GM10248 (cell line): ENCODE data around the gene GARIN5A.

Experiments
- CTCF ChIA-PET: fragments of 300-600 bp; sonication (Branson Sonifier 250); formaldehyde crosslinking; extraction: SDS; loops from one replicate; lab custom pipeline; 2021; ENCODE audit warnings: antibody characterized with exemption; lab: Yijun Ruan, JAX
- POLR2A ChIA-PET: fragments of 350-650 bp; sonication (Branson Sonifier 250); formaldehyde crosslinking; extraction: SDS; loops from one replicate; lab custom pipeline; 2020; ENCODE audit warnings: antibody characterized with exemption; lab: Yijun Ruan, JAX
- DNase-seq: peaks from one replicate; pipeline ENCODE4 v3.0.0; 2012; ENCODE audit errors: extremely low spot score
- TF ChIP-seq, protein P1 (sequence below): IDR thresholded peaks from 2 replicates; pipeline ENCODE4 v1.5.1; 2012; ENCODE audit warnings: mild to moderate bottlenecking, low read depth; ENCODE audit errors: extremely low read depth, missing control alignments, control extremely low read depth

The GARIN5A gene

DNA sequence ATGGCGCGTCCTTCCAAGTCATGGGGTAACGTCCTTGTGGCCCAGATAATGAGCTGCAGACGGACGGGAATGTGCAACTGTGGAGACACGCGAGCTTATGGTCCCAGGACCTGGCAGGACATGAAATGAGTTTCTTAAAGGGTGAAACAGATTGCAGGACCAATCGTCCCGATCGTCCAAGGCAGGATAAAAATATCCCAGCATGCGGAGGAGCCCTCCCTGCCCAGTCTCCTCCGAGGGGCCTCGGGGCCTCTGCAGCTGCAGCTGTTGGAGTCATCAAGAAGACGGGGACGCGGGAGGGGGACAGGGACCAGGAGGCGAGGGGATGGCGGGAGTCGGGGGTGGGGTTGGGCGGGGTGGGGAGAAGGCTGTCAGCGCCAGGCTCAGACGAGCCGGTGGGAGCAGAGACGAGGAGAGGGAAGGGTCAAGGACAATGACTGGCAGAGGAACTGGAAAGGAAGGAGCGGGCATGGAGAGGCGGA lies 14.4 kb upstream of the GARIN5A start:
- TF ChIP-seq, protein P1, sequence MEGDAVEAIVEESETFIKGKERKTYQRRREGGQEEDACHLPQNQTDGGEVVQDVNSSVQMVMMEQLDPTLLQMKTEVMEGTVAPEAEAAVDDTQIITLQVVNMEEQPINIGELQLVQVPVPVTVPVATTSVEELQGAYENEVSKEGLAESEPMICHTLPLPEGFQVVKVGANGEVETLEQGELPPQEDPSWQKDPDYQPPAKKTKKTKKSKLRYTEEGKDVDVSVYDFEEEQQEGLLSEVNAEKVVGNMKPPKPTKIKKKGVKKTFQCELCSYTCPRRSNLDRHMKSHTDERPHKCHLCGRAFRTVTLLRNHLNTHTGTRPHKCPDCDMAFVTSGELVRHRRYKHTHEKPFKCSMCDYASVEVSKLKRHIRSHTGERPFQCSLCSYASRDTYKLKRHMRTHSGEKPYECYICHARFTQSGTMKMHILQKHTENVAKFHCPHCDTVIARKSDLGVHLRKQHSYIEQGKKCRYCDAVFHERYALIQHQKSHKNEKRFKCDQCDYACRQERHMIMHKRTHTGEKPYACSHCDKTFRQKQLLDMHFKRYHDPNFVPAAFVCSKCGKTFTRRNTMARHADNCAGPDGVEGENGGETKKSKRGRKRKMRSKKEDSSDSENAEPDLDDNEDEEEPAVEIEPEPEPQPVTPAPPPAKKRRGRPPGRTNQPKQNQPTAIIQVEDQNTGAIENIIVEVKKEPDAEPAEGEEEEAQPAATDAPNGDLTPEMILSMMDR = no peak
- ChIA-PET CTCF (interaction anchor here (1.0 kb wide), 1 partner anchor 31 kb away, joined by 3 read pairs; no protein-coding TSS in a partner anchor), POLR2A (no interaction called here)
- no peak for DNase-seq

DNA sequence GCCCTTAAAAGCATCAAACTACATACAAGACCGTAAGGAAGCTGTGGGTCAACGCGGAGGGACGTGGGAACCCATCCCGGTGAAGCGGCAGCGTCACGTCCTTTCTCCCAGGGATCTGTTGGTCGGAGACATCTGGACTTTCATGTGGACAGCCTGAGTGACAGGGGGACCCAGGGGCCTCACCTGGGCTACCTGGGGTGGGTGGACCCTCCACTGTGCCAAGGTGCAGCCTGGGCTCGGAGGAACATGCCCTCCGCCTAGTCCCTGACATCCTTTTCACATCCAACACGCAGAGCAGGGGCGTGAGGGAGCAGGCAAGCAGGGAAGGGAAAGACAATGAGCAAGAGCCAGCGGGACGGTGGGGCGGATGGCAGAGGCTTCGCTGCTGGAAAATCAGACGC lies 13.8 kb upstream of the GARIN5A start:
- ChIA-PET POLR2A (no interaction called here), CTCF (no interaction called here)
- TF ChIP-seq, protein P1 = no peak
- DNase-seq = no peak

DNA sequence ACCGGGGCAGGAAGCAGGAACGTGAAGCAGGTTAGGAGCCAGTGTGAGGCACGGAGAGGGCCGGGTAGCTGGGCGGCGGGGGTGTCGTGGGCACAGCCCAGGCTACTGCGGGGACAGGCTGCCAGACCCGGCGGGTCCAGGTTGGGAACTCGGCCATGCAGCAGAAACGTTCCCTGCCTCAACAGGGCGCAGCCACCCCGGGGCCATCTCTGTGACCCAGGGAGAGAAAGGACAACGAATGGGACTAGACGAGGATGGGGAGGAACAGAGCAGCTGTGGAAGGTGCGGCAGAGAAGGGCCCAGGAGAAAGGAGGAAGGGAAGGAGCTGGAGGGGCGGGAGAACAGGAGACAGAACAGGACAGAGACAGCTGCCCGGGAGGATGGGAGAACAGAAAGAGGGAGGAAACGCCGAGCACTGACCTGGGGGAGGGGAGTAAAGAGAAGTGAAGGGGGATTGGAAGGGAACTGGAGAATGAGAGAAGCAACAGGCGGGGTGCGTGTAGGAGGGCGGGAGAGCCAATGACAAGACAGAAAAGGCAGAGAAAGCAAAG lies 12.9 kb upstream of the GARIN5A start:
- POLR2A ChIA-PET = no interaction called here
- CTCF ChIA-PET = interaction anchor here (1.1 kb wide), 1 partner anchor 29 kb away, joined by 3 read pairs; no protein-coding TSS in a partner anchor
- TF ChIP-seq, protein P1 = no peak
- DNase-seq = no peak

DNA sequence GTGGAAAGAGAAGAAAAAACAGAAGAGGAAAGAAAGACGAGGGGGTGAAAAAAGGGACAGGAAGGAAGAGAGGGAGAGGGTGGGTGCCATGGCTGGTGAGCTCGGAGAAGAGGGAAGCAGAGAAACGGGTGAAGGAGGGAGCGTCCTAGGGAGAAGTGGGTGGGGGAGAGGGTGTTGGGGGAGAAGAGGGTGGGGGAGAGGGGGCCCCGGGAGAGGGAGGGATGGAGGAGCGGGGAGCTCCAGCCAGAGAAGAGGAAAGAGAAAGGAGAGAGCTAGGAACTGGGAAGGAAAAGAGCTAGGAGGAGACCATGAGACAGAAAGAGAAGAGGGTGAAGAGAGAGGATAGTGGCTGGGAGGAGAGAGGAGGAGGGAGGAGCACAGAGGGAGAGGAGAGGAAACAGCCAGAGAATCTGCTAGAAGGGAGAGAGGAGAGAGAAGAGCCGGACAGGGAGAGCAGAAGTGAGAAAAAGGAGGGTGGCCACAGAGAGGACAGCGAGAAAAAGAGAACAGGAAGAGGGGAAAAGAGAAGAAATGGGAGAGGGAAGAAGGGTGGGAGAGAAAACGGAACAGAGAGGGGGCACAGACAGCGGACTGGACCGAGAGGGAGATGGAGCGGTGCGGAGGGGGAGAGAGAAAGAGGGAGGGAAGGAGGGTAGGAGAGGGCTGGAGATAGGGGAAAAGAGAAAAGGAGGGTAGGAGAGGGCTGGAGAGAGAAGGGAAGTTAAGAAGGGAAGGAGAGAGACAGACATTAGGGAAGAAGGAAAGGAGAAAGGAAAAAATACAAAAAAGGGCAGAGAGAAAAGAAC lies 11.9 kb upstream of the GARIN5A start:
- TF ChIP-seq, protein P1 = no peak

DNA sequence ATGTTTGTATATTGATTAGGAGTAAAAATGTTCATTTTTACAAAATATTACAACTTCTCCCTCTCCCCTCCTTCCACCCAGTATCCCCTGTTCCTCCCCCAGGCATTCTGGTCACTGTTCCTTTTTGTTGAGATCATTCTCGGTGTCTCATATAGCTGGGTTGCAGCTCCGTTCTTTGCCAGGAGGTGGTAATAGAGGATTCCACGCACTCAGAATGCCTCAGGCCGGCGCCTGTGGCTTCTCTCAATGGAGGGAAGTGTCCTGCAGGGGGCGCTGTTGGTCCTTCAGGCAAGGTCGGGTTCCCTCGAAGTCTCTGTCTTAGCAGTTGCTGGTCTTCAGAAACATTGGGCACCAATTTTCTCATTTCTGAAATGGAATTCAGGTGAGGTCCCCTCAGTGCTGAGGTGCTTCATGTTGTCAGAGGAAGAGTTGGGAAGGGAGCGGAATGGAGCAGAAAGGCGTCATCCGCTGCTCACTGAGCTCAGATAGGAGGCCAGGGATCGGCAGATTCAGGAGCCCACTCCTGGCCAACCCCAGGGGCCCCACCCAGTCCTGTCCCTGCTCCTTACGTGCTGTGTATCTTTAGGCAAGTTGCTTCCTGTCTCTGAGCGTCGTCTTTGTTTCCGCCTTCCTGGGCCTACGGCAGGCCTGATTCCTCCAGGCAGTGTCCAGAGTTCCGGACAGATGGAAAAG lies 10.3 kb upstream of the GARIN5A start:
- ChIA-PET CTCF (interaction anchor here (0.7 to 1.3 kb wide), 2 partner anchors 13 to 118 kb away, joined by 3 to 4 read pairs; no protein-coding TSS in a partner anchor), POLR2A (no interaction called here)
- TF ChIP-seq, protein P1 = peak; percentile 32
- no peak for DNase-seq

More for the DNA sequence above, 11.9 kb upstream of the GARIN5A start:
- CTCF ChIA-PET = no interaction called here
- POLR2A ChIA-PET = interaction anchor here (0.6 to 0.7 kb wide), 2 partner anchors 10 to 28 kb away, joined by 3 to 4 read pairs; no protein-coding TSS in a partner anchor
- DNase-seq = no peak

DNA sequence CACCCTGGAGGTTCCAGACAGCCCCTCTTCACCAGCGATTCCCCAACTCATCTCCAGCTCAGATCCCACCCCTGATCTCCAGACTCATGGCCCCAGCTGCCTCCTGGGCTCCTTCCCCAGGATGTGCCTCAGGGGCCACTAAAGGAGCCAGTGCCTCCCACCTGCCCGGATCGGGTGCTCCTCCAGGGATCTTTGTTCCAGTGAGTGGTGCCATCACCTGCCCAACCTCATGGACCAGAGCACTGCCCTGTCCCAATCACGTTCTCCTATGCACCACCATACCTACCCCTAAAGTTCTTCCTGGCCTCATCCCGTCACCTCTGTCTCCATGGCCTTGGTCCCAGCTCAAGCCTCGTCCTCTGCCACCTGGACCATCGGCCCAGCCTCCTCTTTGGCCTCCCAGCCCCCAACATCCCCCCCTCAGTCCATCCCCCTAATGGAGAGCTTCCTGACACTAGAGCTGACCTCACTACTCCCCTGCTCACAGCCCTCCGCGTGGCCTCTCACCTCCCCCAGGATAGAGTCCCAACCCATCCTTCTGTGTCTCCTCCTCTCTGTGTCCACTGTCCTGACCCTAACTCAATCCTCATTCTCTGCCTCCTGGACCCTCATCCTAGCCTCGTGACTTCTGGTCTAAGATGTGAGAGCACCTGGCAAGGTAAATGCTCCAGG lies 8.8 kb upstream of the GARIN5A start:
- TF ChIP-seq, protein P1 = no peak
- DNase-seq = no peak
- ChIA-PET CTCF (interaction anchor here (0.8 to 1.9 kb wide), 3 partner anchors 53 to 437 kb away, joined by 3 to 4 read pairs (median 3); no protein-coding TSS in a partner anchor), POLR2A (no interaction called here)
